ENCODE data around the gene MOB3B. TPM values are rescaled to one million over a fixed set of nuclear protein-coding genes. Genes with fewer than 3 reads are reported as not detected.

The MOB3B gene
- total RNA-seq, 1 experiment from 2014 or later, result 2.6 TPM

GRCh38 chr9:27337833-27338526 lies 191.6 kb downstream of the MOB3B start:
- Histone ChIP-seq H3K27me3 (ENCODE audit: low read length) (no peaks in the 10 kb centered on the region), H4K20me1 (ENCODE audit: low read length) (no peaks in the 10 kb centered on the region), H3K9me2 (replicated peaks; ENCODE audit: low read length) (no peaks in the 10 kb centered on the region), H3K4me1 (ENCODE audit: insufficient read depth, low read length) (0 out of 2 replicates have a peak, but pooled peaks cover 4% of the 10 kb centered on the region), H3K27ac (ENCODE audit: low read length) (no peak overlapping the region), H3K4me2 (ENCODE audit: low read length) (no peak overlapping the region), H3K79me2 (ENCODE audit: low read length) (no peaks in the 10 kb centered on the region), H3F3A (ENCODE audit: low read length, unreplicated experiment) (no peaks in the 10 kb centered on the region), H3K9me3 (ENCODE audit: low read length) (no peaks in the 10 kb centered on the region), H2AFZ (ENCODE audit: low read length) (no peak overlapping the region), H3K4me3 (ENCODE audit: low read length) (no peak overlapping the region), H3K9ac (ENCODE audit: low read length) (no peak overlapping the region), H3K36me3 (ENCODE audit: low read depth, low read length) (no peaks in the 10 kb centered on the region)
- TF ChIP-seq EZH2phosphoT487 (IDR thresholded peaks at IDR 0.05; ENCODE audit: borderline replicate concordance, low read length) (no peak), EZH2 (IDR thresholded peaks at IDR 0.05; ENCODE audit: low read length, unreplicated experiment) (no peak), CTCF (conservative IDR thresholded peaks at IDR 0.05; ENCODE audit: low read depth, low read length) (no peak)
- ChIA-PET POLR2A (ENCODE audit: unreplicated experiment) (no interaction called here), CTCF (no interaction called here)
- DNase-seq (no peak), ATAC-seq (no peak)
- no TSS peak for BruUV-seq (replicated peaks)
- intact Hi-C loops (cut with micrococcal nuclease), result no loop called here

- ChIA-PET CTCF (no interaction called here), POLR2A (ENCODE audit: unreplicated experiment) (no interaction called here)
- H3K4me3 ChIP-seq (ENCODE audit: low read length), result no peak overlapping the region
- no peak for DNase-seq
- no peak for ATAC-seq
- H3K27ac ChIP-seq (ENCODE audit: low read length), result no peak overlapping the region
- H3K36me3 ChIP-seq (ENCODE audit: low read depth, low read length), result no peaks in the 10 kb centered on the region
- H3K9me2 ChIP-seq (replicated peaks; ENCODE audit: low read length), result no peaks in the 10 kb centered on the region
- H2AFZ ChIP-seq (ENCODE audit: low read length), result no peak overlapping the region
- H3K79me2 ChIP-seq (ENCODE audit: low read length), result no peaks in the 10 kb centered on the region
- H3F3A ChIP-seq (ENCODE audit: low read length, unreplicated experiment), result no peaks in the 10 kb centered on the region
- TF ChIP-seq EZH2 (IDR thresholded peaks at IDR 0.05; ENCODE audit: low read length, unreplicated experiment), result no peak
- no peak for TF ChIP-seq EZH2phosphoT487 (IDR thresholded peaks at IDR 0.05; ENCODE audit: borderline replicate concordance, low read length)
- no peak for TF ChIP-seq CTCF (conservative IDR thresholded peaks at IDR 0.05; ENCODE audit: low read depth, low read length)
- intact Hi-C loops (cut with micrococcal nuclease), result no loop called here
- no TSS peak for BruUV-seq (replicated peaks)
- 0 out of 2 replicates have a peak, but pooled peaks cover 4% of the 10 kb centered on the region for H3K4me1 ChIP-seq (ENCODE audit: insufficient read depth, low read length)
- H3K9me3 ChIP-seq (ENCODE audit: low read length), result no peaks in the 10 kb centered on the region
- no peak overlapping the region for H3K9ac ChIP-seq (ENCODE audit: low read length)
- no peaks in the 10 kb centered on the region for H3K27me3 ChIP-seq (ENCODE audit: low read length)
- no peak overlapping the region for H3K4me2 ChIP-seq (ENCODE audit: low read length)
- H4K20me1 ChIP-seq (ENCODE audit: low read length), result no peaks in the 10 kb centered on the region
Observed at GRCh38 chr9:27337236-27337635, 192.4 kb downstream of the MOB3B start.

GRCh38 chr9:27336829-27337228 lies 192.8 kb downstream of the MOB3B start:
- DNase-seq, result no peak
- Histone ChIP-seq H3K9me2 (replicated peaks; ENCODE audit: low read length) (no peaks in the 10 kb centered on the region), H3K27me3 (ENCODE audit: low read length) (no peaks in the 10 kb centered on the region), H3K27ac (ENCODE audit: low read length) (no peak overlapping the region), H3K4me2 (ENCODE audit: low read length) (no peak overlapping the region), H3F3A (ENCODE audit: low read length, unreplicated experiment) (no peaks in the 10 kb centered on the region), H3K4me1 (ENCODE audit: insufficient read depth, low read length) (0 out of 2 replicates have a peak, but pooled peaks cover 4% of the 10 kb centered on the region), H3K9ac (ENCODE audit: low read length) (no peak overlapping the region), H3K9me3 (ENCODE audit: low read length) (no peaks in the 10 kb centered on the region), H4K20me1 (ENCODE audit: low read length) (no peaks in the 10 kb centered on the region), H2AFZ (ENCODE audit: low read length) (no peak overlapping the region), H3K79me2 (ENCODE audit: low read length) (no peaks in the 10 kb centered on the region), H3K4me3 (ENCODE audit: low read length) (no peak overlapping the region), H3K36me3 (ENCODE audit: low read depth, low read length) (no peaks in the 10 kb centered on the region)
- TF ChIP-seq CTCF (conservative IDR thresholded peaks at IDR 0.05; ENCODE audit: low read depth, low read length), result no peak
- TF ChIP-seq EZH2phosphoT487 (IDR thresholded peaks at IDR 0.05; ENCODE audit: borderline replicate concordance, low read length), result no peak
- TF ChIP-seq EZH2 (IDR thresholded peaks at IDR 0.05; ENCODE audit: low read length, unreplicated experiment), result no peak
- intact Hi-C loops (cut with micrococcal nuclease), result no loop called here
- no peak for ATAC-seq
- CTCF ChIA-PET, result no interaction called here
- BruUV-seq (replicated peaks), result no TSS peak
- POLR2A ChIA-PET (ENCODE audit: unreplicated experiment), result no interaction called here

All from PC-3 (cell line).